Esophagus muscularis mucosa (tissue), 4 donors: ENCODE data around the gene SLC5A4. TPM values are rescaled to one million over a fixed set of nuclear protein-coding genes. Genes with fewer than 3 reads are reported as not detected.

Source experiments
- DNase-seq: peaks from one replicate; pipeline ENCODE4 v3.0.0-alpha.2; 2017; ENCODE audit errors: extremely low spot score
- H3K27ac ChIP-seq, 4 donors: fragments of 200-600 bp; sonication (generic); replicated peaks in 1 of 4; 1 replicate in 3 of 4; 2 replicates in 1 of 4; pipeline ENCODE4 v1.5.1; 2016 to 2019; ENCODE audit warnings: mild to moderate bottlenecking in 1 of 4
- H3K27me3 ChIP-seq, 4 donors: fragments of 200-600 bp; sonication (generic); one replicate each; pipeline versions ENCODE4 v1.5.1 to v1.6.0; 2016 to 2019
- H3K36me3 ChIP-seq, 4 donors: fragments of 200-600 bp; sonication (generic); one replicate each; pipeline ENCODE4 v1.5.1; 2016 to 2019
- H3K4me1 ChIP-seq, 4 donors: fragments of 200-600 bp; sonication (generic); one replicate each; pipeline ENCODE4 v1.5.1; 2016 to 2019
- H3K4me3 ChIP-seq, 4 donors: fragments of 200-600 bp; sonication (generic); 1 replicate in 2 of 4; 2 replicates in 2 of 4; pipeline ENCODE4 v1.5.1; 2016 to 2019; ENCODE audit warnings: mild to moderate bottlenecking in 4 of 4, moderate library complexity in 1 of 4
- H3K9me3 ChIP-seq, 4 donors: fragments of 200-600 bp; sonication (generic); 1 replicate in 3 of 4; 2 replicates in 1 of 4; pipeline ENCODE4 v1.5.1; 2016 to 2019
- EP300 ChIP-seq: sonication (generic); formaldehyde crosslinking; IDR thresholded peaks from one replicate; pipeline ENCODE4 v1.6.1; 2017; ENCODE audit warnings: antibody characterized with exemption
- POLR2A ChIP-seq: fragments of 450-650 bp; IDR thresholded peaks from one replicate; pipeline ENCODE4 v1.6.1; 2017; ENCODE audit warnings: antibody characterized with exemption, moderate library complexity, mild to moderate bottlenecking, low read depth
- POLR2AphosphoS5 ChIP-seq, 2 donors: sonication (generic); formaldehyde crosslinking; IDR thresholded peaks; one replicate each; pipeline ENCODE4 v1.6.1; 2017; ENCODE audit warnings: antibody characterized with exemption in 2 of 2
- WGBS: methylation state at CpG from one replicate; pipeline ENCODE4 v1.1.5; 2018; 5-methylcytosine and 5-hydroxymethylcytosine counted together
- intact Hi-C: fragments of 100-400 bp; cut with DNase I; formaldehyde crosslinking; loops from one replicate; pipeline ENCODE4 v1.15.1; 2023
- small RNA-seq, 3 donors: library from RNA; depleted of rRNA; stranded (forward); fragments of <200 nt; gene quantifications; one replicate each; pipeline ENCODE3, GENCODE V24; 2016
- total RNA-seq, 4 donors: library from RNA; depleted of rRNA; stranded (reverse); fragments of >200 nt; gene quantifications; one replicate each; pipeline versions ENCODE4 v1.1.0 to v1.2.1, GENCODE V29; 2016
- TF ChIP-seq, protein P1 (sequence below), 3 experiments: fragments of 200-600 bp in 2 of 3; fragments of 450-650 bp in 1 of 3; sonication (generic) in 2 of 3; IDR thresholded peaks; one replicate each; pipeline ENCODE4 v1.5.1; 2017 to 2019; ENCODE audit warnings: antibody characterized with exemption in 3 of 3, mild to moderate bottlenecking in 2 of 3, moderate library complexity in 1 of 3

The SLC5A4 gene
- total RNA-seq, 4 donors from 2014 or later, result 0.19 to 1.2 (median 0.46) TPM; not detected in 1

GRCh38 chr22:32175683-32176644 is 79.2 kb downstream of the SLC5A4 start:
- DNase-seq, result no peak
- WGBS, result 7% methylated on average over 44 of the region's 73 CpGs
- Histone ChIP-seq H3K4me1 (peaks cover 0 to 8% (median 3%) of the 10 kb centered on the region in 4 donors), H3K27me3 (peaks cover 0 to 73% (median 10%) of the 10 kb centered on the region in 4 donors), H3K36me3 (no peaks in the 10 kb centered on the region), H3K27ac (no peak overlapping the region), H3K9me3 (peaks cover 0 to 5% (median 0%) of the 10 kb centered on the region in 4 donors), H3K4me3 (no peak overlapping the region)
- no peak for TF ChIP-seq POLR2A
- no peak for TF ChIP-seq EP300
- no peak for TF ChIP-seq POLR2AphosphoS5 (IDR thresholded peaks at IDR 0.05)
- intact Hi-C loops, result no loop called here

DNA sequence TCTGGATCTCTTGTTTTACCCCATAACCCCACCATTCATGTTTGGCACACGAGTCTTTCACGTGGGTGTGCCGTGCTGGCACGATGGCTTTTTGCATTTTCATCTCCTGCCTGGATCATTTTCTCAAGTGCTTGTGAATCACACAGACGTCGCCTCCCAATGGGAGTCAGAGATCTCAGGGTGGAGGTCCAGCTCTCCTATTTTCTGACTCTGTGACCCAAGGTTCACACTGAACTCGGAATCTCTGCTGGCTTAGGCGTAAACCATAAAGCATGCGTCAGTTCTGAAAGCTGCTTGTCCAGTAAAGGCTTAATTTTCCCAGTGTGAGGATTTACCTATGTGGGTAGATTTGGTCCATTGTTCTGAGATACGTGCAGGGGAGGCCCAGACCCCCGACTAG is 80.0 kb downstream of the SLC5A4 start:
- intact Hi-C loops, result no loop called here
- H3K36me3 ChIP-seq, result no peaks in the 10 kb centered on the region
- TF ChIP-seq POLR2A, result no peak
- TF ChIP-seq POLR2AphosphoS5 (IDR thresholded peaks at IDR 0.05), result no peak
- TF ChIP-seq, protein P1, sequence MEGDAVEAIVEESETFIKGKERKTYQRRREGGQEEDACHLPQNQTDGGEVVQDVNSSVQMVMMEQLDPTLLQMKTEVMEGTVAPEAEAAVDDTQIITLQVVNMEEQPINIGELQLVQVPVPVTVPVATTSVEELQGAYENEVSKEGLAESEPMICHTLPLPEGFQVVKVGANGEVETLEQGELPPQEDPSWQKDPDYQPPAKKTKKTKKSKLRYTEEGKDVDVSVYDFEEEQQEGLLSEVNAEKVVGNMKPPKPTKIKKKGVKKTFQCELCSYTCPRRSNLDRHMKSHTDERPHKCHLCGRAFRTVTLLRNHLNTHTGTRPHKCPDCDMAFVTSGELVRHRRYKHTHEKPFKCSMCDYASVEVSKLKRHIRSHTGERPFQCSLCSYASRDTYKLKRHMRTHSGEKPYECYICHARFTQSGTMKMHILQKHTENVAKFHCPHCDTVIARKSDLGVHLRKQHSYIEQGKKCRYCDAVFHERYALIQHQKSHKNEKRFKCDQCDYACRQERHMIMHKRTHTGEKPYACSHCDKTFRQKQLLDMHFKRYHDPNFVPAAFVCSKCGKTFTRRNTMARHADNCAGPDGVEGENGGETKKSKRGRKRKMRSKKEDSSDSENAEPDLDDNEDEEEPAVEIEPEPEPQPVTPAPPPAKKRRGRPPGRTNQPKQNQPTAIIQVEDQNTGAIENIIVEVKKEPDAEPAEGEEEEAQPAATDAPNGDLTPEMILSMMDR (IDR thresholded peaks at IDR 0.05), result no peak
- TF ChIP-seq EP300, result no peak
- DNase-seq, result no peak
- peaks cover 0 to 8% (median 3%) of the 10 kb centered on the region in 4 donors for H3K4me1 ChIP-seq
- H3K27ac ChIP-seq, result no peak overlapping the region
- peaks cover 0 to 5% (median 0%) of the 10 kb centered on the region in 4 donors for H3K9me3 ChIP-seq
- peaks cover 0 to 69% (median 10%) of the 10 kb centered on the region in 4 donors for H3K27me3 ChIP-seq
- whole genome bisulfite sequencing, result 78% methylated on average over 11 of the region's 11 CpGs
- no peak overlapping the region for H3K4me3 ChIP-seq

Small RNA genes within 50 kb of the gene (small RNA-seq; reads per million reads assigned to genes)
- gene RF02171, result 0 reads per million in 3 donors

Other genes starting within 250 kb of the SLC5A4 start
- under 1 TPM in 1 of 4 donors, not detected in 3; 0.11 TPM for gene SLC5A1, start 212.1 kb downstream of the SLC5A4 start, total RNA-seq
- under 1 TPM in 1 of 4 donors, not detected in 3; 0.26 TPM for gene C22orf42, start 96.0 kb downstream of the SLC5A4 start, total RNA-seq
- gene RFPL2, start 50.3 kb downstream of the SLC5A4 start, total RNA-seq, result not detected
- not detected for gene RFPL3, start 102.5 kb upstream of the SLC5A4 start, total RNA-seq
- 10 to 100 TPM; 46.9 to 71.0 (median 59.1) TPM for gene RTCB, start 156.9 kb upstream of the SLC5A4 start, total RNA-seq
- gene BPIFC, start 209.1 kb upstream of the SLC5A4 start, total RNA-seq, result not detected
- 10 to 100 TPM; 73.6 to 91.4 (median 83.8) TPM for gene FBXO7, start 219.5 kb upstream of the SLC5A4 start, total RNA-seq